Renal cortical epithelial cell (primary cell): ENCODE data around the gene CAPS. TPM values are rescaled to one million over a fixed set of nuclear protein-coding genes. Genes with fewer than 3 reads are reported as not detected.
A peak's percentile ranks its signal among the peaks of the same experiment; 100 is the strongest.
"Not testable (repeated sequence)": the region's sequence is repeated elsewhere in the genome, so short reads cannot be mapped to it uniquely, and the experiment has no call there.

Source experiments
- DNase-seq: peaks from one replicate; pipeline ENCODE4 v3.0.0-alpha.2; 2011; ENCODE audit warnings: low read depth
- total RNA-seq: library from RNA; depleted of rRNA; stranded (reverse); fragments of >200 nt; gene quantifications from 2 replicates; pipeline ENCODE4 v1.2.3, GENCODE V29; 2014

CAPS gene
- 5.3 and 11.5 TPM in 2 replicates for total RNA-seq

GRCh38 chr19:5913739-5914357 lies at the start of gene CAPS:
CAPS (plus strand) TSS chr19:5914254; CDS start chr19:5914407, 153 bp downstream.
- peak; percentile 83 for DNase-seq

GRCh38 chr19:5864725-5865486 lies 49.1 kb upstream of the CAPS start:
- DNase-seq = no peak

- DNase-seq = no peak
Measured at GRCh38 chr19:5865772-5866171, 48.3 kb upstream of the CAPS start.

- no peak for DNase-seq
Measured at GRCh38 chr19:5867201-5868136, 46.6 kb upstream of the CAPS start.

- DNase-seq = no peak
Measured at GRCh38 chr19:5870986-5871394, 43.1 kb upstream of the CAPS start.

- no peak for DNase-seq
Measured at GRCh38 chr19:5873617-5874199, 40.3 kb upstream of the CAPS start.

GRCh38 chr19:5874496-5874895 lies 39.6 kb upstream of the CAPS start:
- peak; percentile 49 for DNase-seq

- no peak for DNase-seq
Measured at GRCh38 chr19:5877427-5877826, 36.6 kb upstream of the CAPS start.

GRCh38 chr19:5877882-5878281 lies 36.2 kb upstream of the CAPS start:
- DNase-seq = no peak

- DNase-seq = no peak
Measured at GRCh38 chr19:5880196-5880595, 33.9 kb upstream of the CAPS start.

GRCh38 chr19:5880604-5881078 lies 33.4 kb upstream of the CAPS start:
- peak; percentile 73 for DNase-seq

GRCh38 chr19:5881543-5882299 lies 32.3 kb upstream of the CAPS start:
- no peak for DNase-seq

GRCh38 chr19:5882421-5882968 lies 31.6 kb upstream of the CAPS start:
- no peak for DNase-seq

- DNase-seq = not testable (repeated sequence)
Measured at GRCh38 chr19:5883157-5883873, 30.7 kb upstream of the CAPS start.

GRCh38 chr19:5884065-5884811 lies 29.8 kb upstream of the CAPS start:
- DNase-seq = not testable (repeated sequence)

- no peak for DNase-seq
Measured at GRCh38 chr19:5889288-5889971, 24.6 kb upstream of the CAPS start.

GRCh38 chr19:5890099-5890498 lies 24.0 kb upstream of the CAPS start:
- no peak for DNase-seq

GRCh38 chr19:5891572-5891937 lies 22.5 kb upstream of the CAPS start:
- no peak for DNase-seq
